ENCODE results near the gene CPXM2.

The CPXM2 gene

GRCh38 chr10:123888751-123889150, 2.9 kb downstream of the CPXM2 start:
- H3K27ac ChIP-seq: peak overlapping the region; percentile 98 to 100
- no peaks in the 10 kb centered on the region for H3K36me3 ChIP-seq
- no peak for TF ChIP-seq CTCF (IDR thresholded peaks at IDR 0.05)
- H3K9me3 ChIP-seq: no peaks in the 10 kb centered on the region
- intact Hi-C loops (cut with DNase I; ENCODE audit: low total_unique reads): no loop called here
- no peaks in the 10 kb centered on the region for H3K27me3 ChIP-seq
- DNase-seq: no peak
- H3K4me3 ChIP-seq: no peak overlapping the region
- peaks cover 0 to 68% (median 34%) of the 10 kb centered on the region in 4 donors for H3K4me1 ChIP-seq

GRCh38 chr10:123888256-123888655, 3.4 kb downstream of the CPXM2 start:
- TF ChIP-seq CTCF (IDR thresholded peaks at IDR 0.05): no peak
- no peak for DNase-seq
- H3K27me3 ChIP-seq: no peaks in the 10 kb centered on the region
- H3K4me3 ChIP-seq: no peak overlapping the region
- H3K36me3 ChIP-seq: no peaks in the 10 kb centered on the region
- no peaks in the 10 kb centered on the region for H3K9me3 ChIP-seq
- peaks cover 0 to 73% (median 37%) of the 10 kb centered on the region in 4 donors for H3K4me1 ChIP-seq
- intact Hi-C loops (cut with DNase I; ENCODE audit: low total_unique reads): no loop called here
- peak overlapping the region; percentile 98 to 100 for H3K27ac ChIP-seq

- intact Hi-C loops (cut with DNase I; ENCODE audit: low total_unique reads): no loop called here
- peaks cover 0 to 84% (median 50%) of the 10 kb centered on the region in 4 donors for H3K4me1 ChIP-seq
- no peaks in the 10 kb centered on the region for H3K36me3 ChIP-seq
- no peaks in the 10 kb centered on the region for H3K27me3 ChIP-seq
- no peak for DNase-seq
- H3K4me3 ChIP-seq: no peak overlapping the region
- TF ChIP-seq CTCF (IDR thresholded peaks at IDR 0.05): no peak
- H3K9me3 ChIP-seq: no peaks in the 10 kb centered on the region
- peak overlapping the region; percentile 84 to 91 for H3K27ac ChIP-seq
These were observed 5.3 kb downstream of the CPXM2 start for GRCh38 chr10:123886292-123886691.

GRCh38 chr10:123885406-123886170, 6.0 kb downstream of the CPXM2 start:
- Histone ChIP-seq H3K27me3 (no peaks in the 10 kb centered on the region), H3K27ac (peak overlapping the region; percentile 84 to 91), H3K4me3 (no peak overlapping the region), H3K9me3 (no peaks in the 10 kb centered on the region), H3K4me1 (peaks cover 0 to 91% (median 53%) of the 10 kb centered on the region in 4 donors), H3K36me3 (no peaks in the 10 kb centered on the region)
- no peak for TF ChIP-seq CTCF (IDR thresholded peaks at IDR 0.05)
- DNase-seq: peak; percentile 88 to 89
- intact Hi-C loops (cut with DNase I; ENCODE audit: low total_unique reads): no loop called here

- no peak for TF ChIP-seq CTCF (IDR thresholded peaks at IDR 0.05)
- intact Hi-C loops (cut with DNase I; ENCODE audit: low total_unique reads): no loop called here
- Histone ChIP-seq H3K36me3 (no peaks in the 10 kb centered on the region), H3K9me3 (no peaks in the 10 kb centered on the region), H3K4me1 (peaks cover 0 to 91% (median 53%) of the 10 kb centered on the region in 4 donors), H3K4me3 (no peak overlapping the region), H3K27me3 (no peaks in the 10 kb centered on the region), H3K27ac (peak overlapping the region; percentile 84 to 91)
- DNase-seq: no peak
These were observed 6.7 kb downstream of the CPXM2 start for GRCh38 chr10:123884907-123885381.

Data from tibial artery (tissue), 4 donors.